ENCODE measurements around the gene YJEFN3.

GRCh38 chr19:19482809-19483596 is 45.7 kb upstream of the YJEFN3 start:
- TF ChIP-seq GATA3 (IDR thresholded peaks at IDR 0.05; ENCODE audit: low read depth, low read length) (no peak), GATA2 (IDR thresholded peaks at IDR 0.05; ENCODE audit: low read depth, low read length) (no peak)
